GM19193 (cell line): ENCODE results near the gene TTI1.

ENCODE experiments used
- POLR2A ChIP-seq: IDR thresholded peaks from 4 replicates; pipeline ENCODE4 v1.6.1; 2011; ENCODE audit not compliant: insufficient read depth, insufficient read length; ENCODE audit errors: extremely low read depth

Gene TTI1

GRCh38 chr20:37943501-37944455, 89.5 kb downstream of the TTI1 start:
- no peak for TF ChIP-seq POLR2A

GRCh38 chr20:37943033-37943432, 90.2 kb downstream of the TTI1 start:
- TF ChIP-seq POLR2A: no peak

GRCh38 chr20:37941992-37942391, 91.3 kb downstream of the TTI1 start:
- TF ChIP-seq POLR2A: no peak

- no peak for TF ChIP-seq POLR2A
Observed at GRCh38 chr20:37941332-37941731, 91.9 kb downstream of the TTI1 start.

DNA sequence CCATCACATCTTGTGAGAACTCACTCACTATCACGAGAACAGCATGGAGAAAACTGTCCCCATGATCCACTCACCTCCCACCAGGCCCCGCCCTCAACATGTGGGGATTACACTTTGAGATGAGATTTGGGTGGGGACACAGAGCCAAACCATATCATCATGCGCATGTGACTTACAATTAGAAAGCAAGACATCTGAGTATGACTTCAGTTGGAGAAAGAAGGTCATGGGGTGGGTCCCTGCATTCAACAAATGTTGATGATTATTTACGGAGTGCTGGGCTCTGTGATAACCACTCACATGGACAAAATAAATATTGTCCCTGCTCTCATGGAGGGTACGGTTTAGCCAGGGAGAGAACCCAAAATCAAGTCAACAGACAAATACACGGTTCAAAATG, 92.4 kb downstream of the TTI1 start:
- no peak for TF ChIP-seq POLR2A

DNA sequence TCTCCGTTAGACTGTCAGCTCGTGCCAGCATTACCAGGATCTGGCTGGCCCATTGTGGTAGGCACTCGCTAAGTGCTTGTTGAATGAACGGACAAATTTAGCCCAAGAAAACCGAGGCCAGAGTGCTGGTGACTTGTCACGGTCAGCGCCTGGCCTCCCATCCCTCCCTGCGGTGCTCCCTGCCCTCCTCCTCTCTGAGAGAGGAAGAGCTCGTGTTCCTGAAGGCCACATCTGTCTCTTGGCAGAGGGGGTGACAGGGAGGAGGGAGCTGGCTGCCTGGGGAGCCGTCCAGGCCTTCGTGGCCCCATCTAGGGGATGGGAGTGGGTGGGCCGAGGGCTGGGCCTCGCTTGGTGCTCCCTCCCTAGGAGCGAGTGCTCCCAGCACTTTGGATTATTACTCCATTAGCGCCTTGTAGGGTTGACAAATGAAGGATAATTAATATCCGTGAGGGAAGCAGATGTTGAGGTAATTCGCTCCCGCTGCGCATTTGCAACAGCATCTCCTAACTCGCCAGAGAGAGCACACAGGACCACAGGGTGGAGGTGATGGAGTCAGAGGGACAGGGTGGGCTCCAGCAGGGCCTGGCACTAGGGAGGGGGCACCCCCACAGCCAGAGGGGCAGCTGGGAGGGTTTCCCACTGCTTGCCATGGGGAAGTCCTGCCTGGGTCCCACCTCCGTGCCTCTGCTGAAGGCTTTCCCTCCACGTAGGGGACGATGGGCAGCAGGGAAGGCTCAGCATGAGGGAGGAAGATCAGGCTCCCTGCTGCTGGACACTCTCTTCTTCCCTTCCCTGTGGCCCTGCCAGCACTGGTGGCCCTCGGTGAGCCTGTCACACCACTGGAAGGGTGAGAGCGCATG, 93.3 kb downstream of the TTI1 start:
- no peak for TF ChIP-seq POLR2A

- TF ChIP-seq POLR2A: no peak
Observed at GRCh38 chr20:37938954-37939353, 94.3 kb downstream of the TTI1 start.

GRCh38 chr20:37938181-37938750, 95.0 kb downstream of the TTI1 start:
- TF ChIP-seq POLR2A: no peak

- TF ChIP-seq POLR2A: no peak
Observed at GRCh38 chr20:37937686-37938085, 95.6 kb downstream of the TTI1 start.

DNA sequence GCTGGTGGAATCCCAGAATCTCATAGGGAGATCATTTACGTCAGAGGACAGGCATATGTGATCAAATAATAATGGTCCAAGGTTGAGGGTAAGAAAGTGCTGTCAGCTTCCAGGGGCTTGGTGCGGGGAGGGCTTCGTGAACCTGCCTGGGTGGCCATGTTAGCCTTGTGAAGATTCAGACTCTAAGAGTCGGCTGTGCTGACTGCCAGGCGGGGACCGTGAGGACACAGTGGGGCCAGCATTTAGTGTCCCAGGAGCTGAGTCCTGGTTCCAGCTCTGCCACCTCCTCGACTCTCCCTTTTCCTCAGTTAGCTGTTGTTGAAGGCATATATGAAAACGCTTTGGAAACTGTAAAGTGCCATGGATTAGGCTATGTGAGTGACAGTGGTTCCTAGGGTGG, 96.8 kb downstream of the TTI1 start:
- no peak for TF ChIP-seq POLR2A

- no peak for TF ChIP-seq POLR2A
Observed at GRCh38 chr20:37936041-37936440, 97.2 kb downstream of the TTI1 start.

- no peak for TF ChIP-seq POLR2A
Observed at GRCh38 chr20:37935435-37935834, 97.8 kb downstream of the TTI1 start.

DNA sequence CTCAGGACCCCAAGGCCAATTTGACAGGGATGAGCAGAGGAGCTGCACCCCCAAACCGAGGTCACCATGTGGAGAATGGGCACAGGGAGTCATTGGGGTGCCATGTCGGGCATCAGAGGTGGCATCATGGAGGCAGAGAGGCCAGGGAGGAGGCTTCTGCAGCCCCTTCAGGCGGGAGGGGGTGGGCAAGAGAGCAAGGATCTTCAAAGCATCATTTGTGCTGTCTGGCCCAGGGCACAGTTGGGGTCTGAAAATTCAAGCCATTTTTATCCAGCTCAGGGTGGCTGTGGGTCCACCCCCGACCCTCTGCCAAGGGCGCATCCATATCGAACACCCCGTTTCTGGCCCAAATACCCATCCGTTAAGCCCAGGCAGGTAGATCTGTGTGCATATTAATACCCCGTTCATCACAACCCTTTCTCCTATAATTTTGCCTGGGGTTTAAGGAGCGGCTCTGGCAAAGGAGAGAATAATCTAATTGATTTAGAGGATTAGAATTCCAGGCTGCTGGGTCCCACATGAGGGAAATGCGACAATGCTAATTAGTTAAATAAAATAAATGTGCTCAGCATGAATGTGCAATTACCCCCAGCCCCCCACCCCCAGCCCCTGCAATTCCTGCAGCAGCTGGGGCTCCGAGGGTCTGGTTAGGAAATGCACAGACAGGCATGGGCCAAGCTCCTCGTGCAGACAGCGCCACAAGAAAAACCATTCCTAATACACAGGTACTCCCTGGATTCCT, 98.5 kb downstream of the TTI1 start:
- no peak for TF ChIP-seq POLR2A

DNA sequence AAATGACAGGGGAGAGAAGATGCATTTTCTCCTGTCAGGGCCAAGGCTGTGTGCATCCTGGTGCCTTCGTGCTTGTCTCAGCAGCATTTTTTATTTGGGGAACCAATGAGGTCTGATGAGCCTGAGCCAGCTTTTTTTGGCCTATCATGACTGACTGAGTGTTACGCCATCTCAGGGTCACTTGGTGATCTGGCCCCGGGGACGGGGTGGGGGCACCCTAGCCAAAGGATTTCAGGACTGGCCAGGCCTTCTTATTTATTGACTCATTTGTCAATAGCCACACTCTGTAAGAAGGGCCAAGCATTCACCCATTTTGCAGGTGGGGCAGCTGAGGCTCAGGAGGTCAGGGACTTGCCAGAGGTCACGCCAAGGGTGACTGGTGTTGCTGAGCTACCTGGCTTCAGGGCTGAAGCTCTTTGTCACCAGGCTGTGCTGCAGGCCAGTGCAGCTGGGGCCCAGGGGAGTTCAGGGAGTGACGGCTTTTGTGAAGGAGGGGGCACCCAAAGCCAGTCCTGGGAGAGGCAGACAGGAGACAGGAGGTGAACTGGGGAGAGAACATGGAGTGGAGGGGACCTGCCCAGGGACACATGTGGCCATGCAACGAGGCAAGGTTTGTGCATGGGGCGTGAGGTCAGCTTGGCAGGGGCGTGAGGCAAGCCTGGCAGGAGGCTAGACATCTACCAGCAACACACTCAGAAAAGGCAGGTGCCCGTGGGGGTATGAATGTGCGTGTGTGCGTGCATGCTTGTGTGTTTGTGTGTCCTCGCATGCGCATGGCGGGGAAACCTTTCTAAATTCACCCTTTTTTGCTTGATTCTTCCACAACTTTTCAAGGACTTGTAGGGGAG, 99.2 kb downstream of the TTI1 start:
- TF ChIP-seq POLR2A: no peak
